GM23338 (cell line): Measurements from ENCODE around the gene VWDE. TPM values are rescaled to one million over a fixed set of nuclear protein-coding genes. Genes with fewer than 3 reads are reported as not detected.

Source experiments
- ATAC-seq: fragments of 200-7000 bp; cut with Tn5 transposase; 3 replicates; pipeline ENCODE4 v1.9.1; 2020
- DNase-seq: peaks from one replicate; pipeline ENCODE4 v3.0.0-alpha.2; 2015; ENCODE audit warnings: low spot score
- H2AFZ ChIP-seq: fragments of 200-600 bp; sonication (generic); 2 replicates; pipeline ENCODE4 v1.8.0; 2016; ENCODE audit warnings: antibody characterized with exemption, mild to moderate bottlenecking, moderate library complexity
- H3F3A ChIP-seq: fragments of 200-600 bp; sonication (generic); replicated peaks from 2 replicates; pipeline ENCODE4 v1.8.0; 2017; ENCODE audit warnings: antibody characterized with exemption, mixed run types, low read depth
- H3K27ac ChIP-seq: fragments of 200-600 bp; sonication (generic); 2 replicates; pipeline ENCODE4 v1.6.1; 2016; ENCODE audit warnings: low read depth
- H3K27me3 ChIP-seq: fragments of 200-600 bp; sonication (generic); 2 replicates; pipeline ENCODE4 v1.8.0; 2016; ENCODE audit warnings: mild to moderate bottlenecking, mixed run types, moderate library complexity; ENCODE audit not compliant: insufficient read depth
- H3K36me3 ChIP-seq: fragments of 200-600 bp; sonication (generic); 2 replicates; pipeline ENCODE4 v1.8.0; 2016; ENCODE audit warnings: mild to moderate bottlenecking; ENCODE audit not compliant: insufficient read depth
- H3K4me1 ChIP-seq: fragments of 200-600 bp; sonication (generic); 2 replicates; pipeline ENCODE4 v1.8.0; 2016; ENCODE audit warnings: mild to moderate bottlenecking, moderate library complexity; ENCODE audit not compliant: insufficient read depth
- H3K4me2 ChIP-seq: fragments of 200-600 bp; sonication (generic); 2 replicates; pipeline ENCODE4 v1.7.1; 2017; ENCODE audit warnings: mixed run types
- H3K4me3 ChIP-seq: fragments of 200-600 bp; sonication (generic); 2 replicates; pipeline ENCODE4 v1.6.1; 2016; ENCODE audit warnings: mixed run types
- H3K79me2 ChIP-seq: fragments of 200-600 bp; sonication (generic); replicated peaks from 2 replicates; pipeline ENCODE4 v1.8.0; 2017; ENCODE audit warnings: mild to moderate bottlenecking; ENCODE audit not compliant: insufficient read depth
- H3K9me2 ChIP-seq: fragments of 200-600 bp; sonication (generic); 2 replicates; pipeline ENCODE4 v1.8.0; 2017; ENCODE audit not compliant: insufficient read depth
- H4K20me1 ChIP-seq: fragments of 200-600 bp; sonication (generic); replicated peaks from 2 replicates; pipeline ENCODE4 v1.8.0; 2017; ENCODE audit warnings: mild to moderate bottlenecking; ENCODE audit not compliant: insufficient read depth
- H3K27ac Mint-ChIP-seq: 2 replicates; pipeline ENCODE4 v1.8.0; 2020; ENCODE audit warnings: inconsistent platforms, mild to moderate bottlenecking, moderate library complexity, mixed read lengths
- H3K27me3 Mint-ChIP-seq: 3 replicates; pipeline ENCODE4 v1.8.0; 2022; ENCODE audit warnings: low read depth, mild to moderate bottlenecking, moderate library complexity, mixed read lengths, inconsistent platforms; ENCODE audit not compliant: insufficient read depth, poor library complexity
- H3K36me3 Mint-ChIP-seq: 3 replicates; pipeline ENCODE4 v1.8.0; 2021; ENCODE audit warnings: low read depth, mild to moderate bottlenecking, inconsistent platforms, moderate library complexity, mixed read lengths
- H3K4me1 Mint-ChIP-seq: 3 replicates; pipeline ENCODE4 v1.8.0; 2020; ENCODE audit warnings: mild to moderate bottlenecking, inconsistent platforms, mixed read lengths
- H3K4me3 Mint-ChIP-seq: 3 replicates; pipeline ENCODE4 v1.8.0; 2021; ENCODE audit warnings: moderate library complexity, mild to moderate bottlenecking, inconsistent platforms, mixed read lengths
- H3K9me3 Mint-ChIP-seq: 3 replicates; pipeline ENCODE4 v1.8.0; 2020; ENCODE audit warnings: moderate library complexity, mild to moderate bottlenecking, inconsistent platforms, mixed read lengths
- CREB1 ChIP-seq: fragments of 250-450 bp; sonication (Bioruptor Pico); IDR thresholded peaks from 2 replicates; pipeline ENCODE4 v1.5.0; 2020; ENCODE audit warnings: low read depth, mild to moderate bottlenecking, moderate library complexity
- EZH2 ChIP-seq: fragments of 200-600 bp; sonication (generic); IDR thresholded peaks from one replicate; pipeline ENCODE4 v1.8.0; 2017; ENCODE audit warnings: antibody characterized with exemption, mild to moderate bottlenecking, low read depth; ENCODE audit not compliant: unreplicated experiment
- EZH2phosphoT487 ChIP-seq: fragments of 200-600 bp; sonication (generic); IDR thresholded peaks from one replicate; pipeline ENCODE4 v1.8.1; 2018; ENCODE audit warnings: antibody characterized with exemption; ENCODE audit not compliant: unreplicated experiment
- JUNB ChIP-seq: IDR thresholded peaks from one replicate; pipeline ENCODE4 v1.6.1; 2016; ENCODE audit warnings: antibody characterized with exemption; ENCODE audit not compliant: unreplicated experiment
- NANOG ChIP-seq: IDR thresholded peaks from 2 replicates; pipeline ENCODE4 v1.6.1; 2016; ENCODE audit warnings: antibody characterized with exemption, borderline replicate concordance
- POLR2AphosphoS5 ChIP-seq: IDR thresholded peaks from 2 replicates; pipeline ENCODE4 v1.6.1; 2016; ENCODE audit warnings: antibody characterized with exemption, low read depth
- STAT1 ChIP-seq: IDR thresholded peaks from one replicate; pipeline ENCODE4 v1.6.1; 2016; ENCODE audit warnings: antibody characterized with exemption; ENCODE audit not compliant: unreplicated experiment
- ZNF114 ChIP-seq: fragments of 250-450 bp; sonication (Bioruptor Pico); IDR thresholded peaks from 2 replicates; pipeline ENCODE4 v1.5.0; 2020; ENCODE audit warnings: mild to moderate bottlenecking, moderate library complexity
- ZNF331 ChIP-seq: fragments of 250-450 bp; sonication (Bioruptor Pico); IDR thresholded peaks from 2 replicates; pipeline ENCODE4 v1.5.0; 2020; ENCODE audit warnings: low read depth, mild to moderate bottlenecking, moderate library complexity
- polyA plus RNA-seq: library from polyadenylated mRNA; unstranded; fragments of >200 nt; fragmentation: Nextera tagmentation; extraction: Ambion mirVana; gene quantifications from 2 replicates; pipeline ENCODE4 v1.2.1, GENCODE V29; 2016
- total RNA-seq: library from RNA; depleted of rRNA; stranded (reverse); fragments of >200 nt; shearing (Covaris generic); gene quantifications from 2 replicates; pipeline ENCODE4 v1.2.3, GENCODE V29; 2014
- TF ChIP-seq, protein P1 (sequence below), 2 experiments: fragments of 200-600 bp in 1 of 2; sonication (generic) in 1 of 2; conservative IDR thresholded peaks; 2 replicates each; pipeline versions ENCODE4 v1.5.1 to v1.6.1; 2016 to 2017; ENCODE audit warnings: antibody characterized with exemption in 2 of 2, low read depth in 2 of 2, mild to moderate bottlenecking in 2 of 2, moderate library complexity in 1 of 2
- TF ChIP-seq, protein P2 (sequence below): fragments of 250-450 bp; sonication (Bioruptor Pico); IDR thresholded peaks from 2 replicates; pipeline ENCODE4 v1.5.0; 2020; ENCODE audit warnings: mild to moderate bottlenecking, moderate library complexity
- TF ChIP-seq, protein P3 (sequence below): IDR thresholded peaks from 2 replicates; pipeline ENCODE4 v1.6.1; 2016; ENCODE audit warnings: antibody characterized with exemption
- TF ChIP-seq, protein P4 (sequence below): IDR thresholded peaks from one replicate; pipeline ENCODE4 v1.6.1; 2018; ENCODE audit warnings: antibody characterized with exemption; ENCODE audit not compliant: unreplicated experiment

The VWDE gene
- total and polyA plus RNA-seq, 2 experiments from 2014 or later = 24.6 to 45.5 TPM

DNA sequence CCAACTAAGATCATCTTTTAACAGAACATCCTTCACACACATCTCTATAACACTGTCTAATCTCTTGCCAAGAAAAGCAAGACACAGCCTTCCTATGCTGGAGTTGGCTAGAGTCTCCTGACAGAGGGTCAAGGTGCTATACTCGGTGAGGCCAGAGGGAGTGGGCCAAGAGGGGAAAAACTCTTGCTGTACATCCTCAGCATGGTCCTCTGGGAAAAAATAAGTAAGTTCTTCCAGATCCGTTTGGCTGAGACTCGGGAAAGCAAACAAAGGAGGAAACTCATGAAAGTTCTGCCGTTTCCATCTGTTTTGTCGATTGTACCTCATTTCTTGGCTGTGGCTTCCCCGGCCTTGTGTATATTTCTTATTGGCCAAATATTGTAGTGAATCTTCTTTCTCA, 33.9 kb downstream of the VWDE start:
- H3K4me1 ChIP-seq = no peaks in the 10 kb centered on the region
- H3K4me3 Mint-ChIP-seq = no peak overlapping the region
- no peak overlapping the region for H2AFZ ChIP-seq
- H3K4me2 ChIP-seq = no peak overlapping the region
- ATAC-seq = peak; percentile 38; the same call in 1 of the 3 replicates
- H3K79me2 ChIP-seq = no peaks in the 10 kb centered on the region
- no peaks in the 10 kb centered on the region for H3K27me3 ChIP-seq
- peaks cover 11% of the 10 kb centered on the region for H3K36me3 ChIP-seq
- H3K9me2 ChIP-seq = no peaks in the 10 kb centered on the region
- no peaks in the 10 kb centered on the region for H3K4me1 Mint-ChIP-seq
- 0 out of 2 replicates have a peak overlapping the region, but pooled peaks have one; percentile 12 for H3K27ac ChIP-seq
- H3K4me3 ChIP-seq = no peak overlapping the region
- DNase-seq = no peak
- H4K20me1 ChIP-seq = no peaks in the 10 kb centered on the region
- H3F3A ChIP-seq = no peaks in the 10 kb centered on the region
- H3K36me3 Mint-ChIP-seq = peaks cover 25% of the 10 kb centered on the region
- TF ChIP-seq, protein P1, sequence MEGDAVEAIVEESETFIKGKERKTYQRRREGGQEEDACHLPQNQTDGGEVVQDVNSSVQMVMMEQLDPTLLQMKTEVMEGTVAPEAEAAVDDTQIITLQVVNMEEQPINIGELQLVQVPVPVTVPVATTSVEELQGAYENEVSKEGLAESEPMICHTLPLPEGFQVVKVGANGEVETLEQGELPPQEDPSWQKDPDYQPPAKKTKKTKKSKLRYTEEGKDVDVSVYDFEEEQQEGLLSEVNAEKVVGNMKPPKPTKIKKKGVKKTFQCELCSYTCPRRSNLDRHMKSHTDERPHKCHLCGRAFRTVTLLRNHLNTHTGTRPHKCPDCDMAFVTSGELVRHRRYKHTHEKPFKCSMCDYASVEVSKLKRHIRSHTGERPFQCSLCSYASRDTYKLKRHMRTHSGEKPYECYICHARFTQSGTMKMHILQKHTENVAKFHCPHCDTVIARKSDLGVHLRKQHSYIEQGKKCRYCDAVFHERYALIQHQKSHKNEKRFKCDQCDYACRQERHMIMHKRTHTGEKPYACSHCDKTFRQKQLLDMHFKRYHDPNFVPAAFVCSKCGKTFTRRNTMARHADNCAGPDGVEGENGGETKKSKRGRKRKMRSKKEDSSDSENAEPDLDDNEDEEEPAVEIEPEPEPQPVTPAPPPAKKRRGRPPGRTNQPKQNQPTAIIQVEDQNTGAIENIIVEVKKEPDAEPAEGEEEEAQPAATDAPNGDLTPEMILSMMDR (conservative IDR thresholded peaks at IDR 0.05; ENCODE audit: low read depth in 2 of 2) = no peak
- TF ChIP-seq, protein P2, sequence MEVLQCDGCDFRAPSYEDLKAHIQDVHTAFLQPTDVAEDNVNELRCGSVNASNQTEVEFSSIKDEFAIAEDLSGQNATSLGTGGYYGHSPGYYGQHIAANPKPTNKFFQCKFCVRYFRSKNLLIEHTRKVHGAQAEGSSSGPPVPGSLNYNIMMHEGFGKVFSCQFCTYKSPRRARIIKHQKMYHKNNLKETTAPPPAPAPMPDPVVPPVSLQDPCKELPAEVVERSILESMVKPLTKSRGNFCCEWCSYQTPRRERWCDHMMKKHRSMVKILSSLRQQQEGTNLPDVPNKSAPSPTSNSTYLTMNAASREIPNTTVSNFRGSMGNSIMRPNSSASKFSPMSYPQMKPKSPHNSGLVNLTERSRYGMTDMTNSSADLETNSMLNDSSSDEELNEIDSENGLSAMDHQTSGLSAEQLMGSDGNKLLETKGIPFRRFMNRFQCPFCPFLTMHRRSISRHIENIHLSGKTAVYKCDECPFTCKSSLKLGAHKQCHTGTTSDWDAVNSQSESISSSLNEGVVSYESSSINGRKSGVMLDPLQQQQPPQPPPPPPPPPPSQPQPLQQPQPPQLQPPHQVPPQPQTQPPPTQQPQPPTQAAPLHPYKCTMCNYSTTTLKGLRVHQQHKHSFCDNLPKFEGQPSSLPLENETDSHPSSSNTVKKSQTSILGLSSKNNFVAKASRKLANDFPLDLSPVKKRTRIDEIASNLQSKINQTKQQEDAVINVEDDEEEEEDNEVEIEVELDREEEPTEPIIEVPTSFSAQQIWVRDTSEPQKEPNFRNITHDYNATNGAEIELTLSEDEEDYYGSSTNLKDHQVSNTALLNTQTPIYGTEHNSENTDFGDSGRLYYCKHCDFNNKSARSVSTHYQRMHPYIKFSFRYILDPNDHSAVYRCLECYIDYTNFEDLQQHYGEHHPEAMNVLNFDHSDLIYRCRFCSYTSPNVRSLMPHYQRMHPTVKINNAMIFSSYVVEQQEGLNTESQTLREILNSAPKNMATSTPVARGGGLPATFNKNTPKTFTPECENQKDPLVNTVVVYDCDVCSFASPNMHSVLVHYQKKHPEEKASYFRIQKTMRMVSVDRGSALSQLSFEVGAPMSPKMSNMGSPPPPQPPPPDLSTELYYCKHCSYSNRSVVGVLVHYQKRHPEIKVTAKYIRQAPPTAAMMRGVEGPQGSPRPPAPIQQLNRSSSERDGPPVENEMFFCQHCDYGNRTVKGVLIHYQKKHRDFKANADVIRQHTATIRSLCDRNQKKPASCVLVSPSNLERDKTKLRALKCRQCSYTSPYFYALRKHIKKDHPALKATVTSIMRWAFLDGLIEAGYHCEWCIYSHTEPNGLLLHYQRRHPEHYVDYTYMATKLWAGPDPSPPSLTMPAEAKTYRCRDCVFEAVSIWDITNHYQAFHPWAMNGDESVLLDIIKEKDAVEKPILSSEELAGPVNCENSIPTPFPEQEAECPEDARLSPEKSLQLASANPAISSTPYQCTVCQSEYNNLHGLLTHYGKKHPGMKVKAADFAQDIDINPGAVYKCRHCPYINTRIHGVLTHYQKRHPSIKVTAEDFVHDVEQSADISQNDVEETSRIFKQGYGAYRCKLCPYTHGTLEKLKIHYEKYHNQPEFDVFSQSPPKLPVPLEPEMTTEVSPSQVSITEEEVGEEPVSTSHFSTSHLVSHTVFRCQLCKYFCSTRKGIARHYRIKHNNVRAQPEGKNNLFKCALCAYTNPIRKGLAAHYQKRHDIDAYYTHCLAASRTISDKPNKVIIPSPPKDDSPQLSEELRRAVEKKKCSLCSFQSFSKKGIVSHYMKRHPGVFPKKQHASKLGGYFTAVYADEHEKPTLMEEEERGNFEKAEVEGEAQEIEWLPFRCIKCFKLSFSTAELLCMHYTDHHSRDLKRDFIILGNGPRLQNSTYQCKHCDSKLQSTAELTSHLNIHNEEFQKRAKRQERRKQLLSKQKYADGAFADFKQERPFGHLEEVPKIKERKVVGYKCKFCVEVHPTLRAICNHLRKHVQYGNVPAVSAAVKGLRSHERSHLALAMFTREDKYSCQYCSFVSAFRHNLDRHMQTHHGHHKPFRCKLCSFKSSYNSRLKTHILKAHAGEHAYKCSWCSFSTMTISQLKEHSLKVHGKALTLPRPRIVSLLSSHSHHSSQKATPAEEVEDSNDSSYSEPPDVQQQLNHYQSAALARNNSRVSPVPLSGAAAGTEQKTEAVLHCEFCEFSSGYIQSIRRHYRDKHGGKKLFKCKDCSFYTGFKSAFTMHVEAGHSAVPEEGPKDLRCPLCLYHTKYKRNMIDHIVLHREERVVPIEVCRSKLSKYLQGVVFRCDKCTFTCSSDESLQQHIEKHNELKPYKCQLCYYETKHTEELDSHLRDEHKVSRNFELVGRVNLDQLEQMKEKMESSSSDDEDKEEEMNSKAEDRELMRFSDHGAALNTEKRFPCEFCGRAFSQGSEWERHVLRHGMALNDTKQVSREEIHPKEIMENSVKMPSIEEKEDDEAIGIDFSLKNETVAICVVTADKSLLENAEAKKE (CRISPR knock-in tag) = no peak
- TF ChIP-seq EZH2 (no peak), STAT1 (no peak), NANOG (no peak), ZNF331 (CRISPR knock-in tag) (no peak), ZNF114 (CRISPR knock-in tag) (no peak), POLR2AphosphoS5 (no peak), CREB1 (CRISPR knock-in tag) (no peak), EZH2phosphoT487 (no peak), JUNB (no peak)
- TF ChIP-seq, protein P3, sequence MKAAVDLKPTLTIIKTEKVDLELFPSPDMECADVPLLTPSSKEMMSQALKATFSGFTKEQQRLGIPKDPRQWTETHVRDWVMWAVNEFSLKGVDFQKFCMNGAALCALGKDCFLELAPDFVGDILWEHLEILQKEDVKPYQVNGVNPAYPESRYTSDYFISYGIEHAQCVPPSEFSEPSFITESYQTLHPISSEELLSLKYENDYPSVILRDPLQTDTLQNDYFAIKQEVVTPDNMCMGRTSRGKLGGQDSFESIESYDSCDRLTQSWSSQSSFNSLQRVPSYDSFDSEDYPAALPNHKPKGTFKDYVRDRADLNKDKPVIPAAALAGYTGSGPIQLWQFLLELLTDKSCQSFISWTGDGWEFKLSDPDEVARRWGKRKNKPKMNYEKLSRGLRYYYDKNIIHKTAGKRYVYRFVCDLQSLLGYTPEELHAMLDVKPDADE = no peak
- TF ChIP-seq, protein P4, sequence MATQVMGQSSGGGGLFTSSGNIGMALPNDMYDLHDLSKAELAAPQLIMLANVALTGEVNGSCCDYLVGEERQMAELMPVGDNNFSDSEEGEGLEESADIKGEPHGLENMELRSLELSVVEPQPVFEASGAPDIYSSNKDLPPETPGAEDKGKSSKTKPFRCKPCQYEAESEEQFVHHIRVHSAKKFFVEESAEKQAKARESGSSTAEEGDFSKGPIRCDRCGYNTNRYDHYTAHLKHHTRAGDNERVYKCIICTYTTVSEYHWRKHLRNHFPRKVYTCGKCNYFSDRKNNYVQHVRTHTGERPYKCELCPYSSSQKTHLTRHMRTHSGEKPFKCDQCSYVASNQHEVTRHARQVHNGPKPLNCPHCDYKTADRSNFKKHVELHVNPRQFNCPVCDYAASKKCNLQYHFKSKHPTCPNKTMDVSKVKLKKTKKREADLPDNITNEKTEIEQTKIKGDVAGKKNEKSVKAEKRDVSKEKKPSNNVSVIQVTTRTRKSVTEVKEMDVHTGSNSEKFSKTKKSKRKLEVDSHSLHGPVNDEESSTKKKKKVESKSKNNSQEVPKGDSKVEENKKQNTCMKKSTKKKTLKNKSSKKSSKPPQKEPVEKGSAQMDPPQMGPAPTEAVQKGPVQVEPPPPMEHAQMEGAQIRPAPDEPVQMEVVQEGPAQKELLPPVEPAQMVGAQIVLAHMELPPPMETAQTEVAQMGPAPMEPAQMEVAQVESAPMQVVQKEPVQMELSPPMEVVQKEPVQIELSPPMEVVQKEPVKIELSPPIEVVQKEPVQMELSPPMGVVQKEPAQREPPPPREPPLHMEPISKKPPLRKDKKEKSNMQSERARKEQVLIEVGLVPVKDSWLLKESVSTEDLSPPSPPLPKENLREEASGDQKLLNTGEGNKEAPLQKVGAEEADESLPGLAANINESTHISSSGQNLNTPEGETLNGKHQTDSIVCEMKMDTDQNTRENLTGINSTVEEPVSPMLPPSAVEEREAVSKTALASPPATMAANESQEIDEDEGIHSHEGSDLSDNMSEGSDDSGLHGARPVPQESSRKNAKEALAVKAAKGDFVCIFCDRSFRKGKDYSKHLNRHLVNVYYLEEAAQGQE = no peak
- no peaks in the 10 kb centered on the region for H3K27me3 Mint-ChIP-seq
- H3K9me3 Mint-ChIP-seq = no peaks in the 10 kb centered on the region; the same call in 2 of the 3 replicates
- H3K27ac Mint-ChIP-seq = no peak overlapping the region
